DOHH2 (cell line): ENCODE results near the gene CDAN1.

Source experiments
- CTCF ChIP-seq: fragments of 200-600 bp; sonication (generic); IDR thresholded peaks from one replicate; pipeline ENCODE4 v1.5.1; 2014; ENCODE audit warnings: antibody characterized with exemption, mild to moderate bottlenecking, low read depth, low read length; ENCODE audit not compliant: poor library complexity, severe bottlenecking
- EZH2phosphoT487 ChIP-seq: fragments of 200-600 bp; sonication (generic); IDR thresholded peaks from 2 replicates; pipeline ENCODE4 v1.6.1; 2017; ENCODE audit warnings: borderline replicate concordance, mild to moderate bottlenecking, antibody characterized with exemption, low read length, moderate library complexity, mixed read lengths

- TF ChIP-seq CTCF: no peak
- TF ChIP-seq EZH2phosphoT487: no peak
Observed at GRCh38 chr15:42727750-42728381, 9.1 kb downstream of the CDAN1 start.
